Nephron (organoid): Measurements from ENCODE around the gene RECK.

ENCODE experiments used
- H3K27ac Mint-ChIP-seq, 3 experiments: 2 replicates each; pipeline ENCODE4 v1.8.0; 2020; ENCODE audit warnings: mixed read lengths in 3 of 3, mild to moderate bottlenecking in 2 of 3, moderate library complexity in 1 of 3
- H3K27me3 Mint-ChIP-seq: 2 replicates; pipeline ENCODE4 v1.8.0; 2021; ENCODE audit warnings: low read depth, mild to moderate bottlenecking, moderate library complexity, mixed read lengths
- H3K36me3 Mint-ChIP-seq: 2 replicates; pipeline ENCODE4 v1.8.0; 2020; ENCODE audit warnings: low read depth, mixed read lengths
- H3K4me1 Mint-ChIP-seq: 2 replicates; pipeline ENCODE4 v1.8.0; 2020; ENCODE audit warnings: mixed read lengths
- H3K4me3 Mint-ChIP-seq, 3 experiments: 2 replicates each; pipeline ENCODE4 v1.8.0; 2020; ENCODE audit warnings: mild to moderate bottlenecking in 3 of 3, mixed read lengths in 3 of 3, moderate library complexity in 2 of 3
- H3K9me3 Mint-ChIP-seq: 2 replicates; pipeline ENCODE4 v1.8.0; 2020; ENCODE audit warnings: mixed read lengths
- CTCF ChIP-seq, 3 experiments: fragments of 200-600 bp; sonication (generic); IDR thresholded peaks; one replicate each; pipeline ENCODE4 v1.5.0; 2021; ENCODE audit warnings: antibody characterized with exemption in 3 of 3; ENCODE audit not compliant: unreplicated experiment in 3 of 3

The RECK gene

GRCh38 chr9:36110434-36110833 lies 73.7 kb downstream of the RECK start:
- no peaks in the 10 kb centered on the region for H3K9me3 Mint-ChIP-seq
- no peaks in the 10 kb centered on the region for H3K27me3 Mint-ChIP-seq
- no peak overlapping the region for H3K27ac Mint-ChIP-seq
- H3K4me1 Mint-ChIP-seq, result no peaks in the 10 kb centered on the region
- TF ChIP-seq CTCF (IDR thresholded peaks at IDR 0.05; ENCODE audit: unreplicated experiment in 3 of 3), result peak in 2 of 3 experiments; percentile 18 to 37
- peaks cover 21% of the 10 kb centered on the region for H3K36me3 Mint-ChIP-seq
- H3K4me3 Mint-ChIP-seq, result no peak overlapping the region

GRCh38 chr9:36112516-36112915 lies 75.8 kb downstream of the RECK start:
- no peak overlapping the region for H3K27ac Mint-ChIP-seq
- H3K9me3 Mint-ChIP-seq, result no peaks in the 10 kb centered on the region
- no peak overlapping the region for H3K4me3 Mint-ChIP-seq
- no peak for TF ChIP-seq CTCF (IDR thresholded peaks at IDR 0.05; ENCODE audit: unreplicated experiment in 3 of 3)
- no peaks in the 10 kb centered on the region for H3K27me3 Mint-ChIP-seq
- H3K4me1 Mint-ChIP-seq, result no peaks in the 10 kb centered on the region
- H3K36me3 Mint-ChIP-seq, result peaks cover 25% of the 10 kb centered on the region

- H3K4me3 Mint-ChIP-seq, result no peak overlapping the region
- no peak for TF ChIP-seq CTCF (IDR thresholded peaks at IDR 0.05; ENCODE audit: unreplicated experiment in 3 of 3)
- H3K36me3 Mint-ChIP-seq, result peaks cover 31% of the 10 kb centered on the region
- no peaks in the 10 kb centered on the region for H3K4me1 Mint-ChIP-seq
- H3K27me3 Mint-ChIP-seq, result no peaks in the 10 kb centered on the region
- H3K9me3 Mint-ChIP-seq, result no peaks in the 10 kb centered on the region
- H3K27ac Mint-ChIP-seq, result no peak overlapping the region
Observed at GRCh38 chr9:36113999-36114398, 77.3 kb downstream of the RECK start.

- Mint-ChIP-seq H3K27ac (no peak overlapping the region), H3K4me3 (no peak overlapping the region), H3K27me3 (no peaks in the 10 kb centered on the region), H3K9me3 (no peaks in the 10 kb centered on the region), H3K36me3 (peaks cover 24% of the 10 kb centered on the region), H3K4me1 (no peaks in the 10 kb centered on the region)
- TF ChIP-seq CTCF (IDR thresholded peaks at IDR 0.05; ENCODE audit: unreplicated experiment in 3 of 3), result no peak
Observed at GRCh38 chr9:36116593-36116992, 79.9 kb downstream of the RECK start.

GRCh38 chr9:36118201-36118600 lies 81.5 kb downstream of the RECK start:
- Mint-ChIP-seq H3K4me3 (no peak overlapping the region), H3K4me1 (no peaks in the 10 kb centered on the region), H3K9me3 (no peaks in the 10 kb centered on the region), H3K27me3 (no peaks in the 10 kb centered on the region), H3K27ac (no peak overlapping the region), H3K36me3 (peaks cover 30% of the 10 kb centered on the region)
- no peak for TF ChIP-seq CTCF (IDR thresholded peaks at IDR 0.05; ENCODE audit: unreplicated experiment in 3 of 3)

GRCh38 chr9:36118706-36119105 lies 82.0 kb downstream of the RECK start:
- H3K4me3 Mint-ChIP-seq, result no peak overlapping the region
- no peaks in the 10 kb centered on the region for H3K4me1 Mint-ChIP-seq
- no peak for TF ChIP-seq CTCF (IDR thresholded peaks at IDR 0.05; ENCODE audit: unreplicated experiment in 3 of 3)
- H3K9me3 Mint-ChIP-seq, result no peaks in the 10 kb centered on the region
- no peak overlapping the region for H3K27ac Mint-ChIP-seq
- H3K27me3 Mint-ChIP-seq, result no peaks in the 10 kb centered on the region
- H3K36me3 Mint-ChIP-seq, result peaks cover 30% of the 10 kb centered on the region
